IPS-18a (cell line): ENCODE measurements around the gene GPATCH2L.

Experiments
- H3K27ac ChIP-seq: one replicate; pipeline ENCODE4 v1.5.1; 2013; ENCODE audit warnings: low read length
- H3K27me3 ChIP-seq: one replicate; pipeline ENCODE4 v1.6.1; 2013; ENCODE audit warnings: mild to moderate bottlenecking, low read length; ENCODE audit not compliant: control insufficient read depth, insufficient read depth
- H3K36me3 ChIP-seq: one replicate; pipeline ENCODE4 v1.6.1; 2013; ENCODE audit warnings: low read depth, low read length; ENCODE audit not compliant: control insufficient read depth
- H3K4me1 ChIP-seq: one replicate; pipeline ENCODE4 v1.6.1; 2013; ENCODE audit warnings: low read depth, low read length; ENCODE audit not compliant: control insufficient read depth
- H3K4me3 ChIP-seq: one replicate; pipeline ENCODE4 v1.5.1; 2013; ENCODE audit warnings: low read length
- H3K9ac ChIP-seq: one replicate; pipeline ENCODE4 v1.6.1; 2013; ENCODE audit warnings: mild to moderate bottlenecking, low read length, moderate library complexity
- H3K9me3 ChIP-seq: one replicate; pipeline ENCODE4 v1.6.1; 2013; ENCODE audit warnings: low read depth, low read length; ENCODE audit not compliant: control insufficient read depth

Gene GPATCH2L

GRCh38 chr14:76138758-76139723 lies 12.7 kb upstream of the GPATCH2L start:
- no peaks in the 10 kb centered on the region for H3K9me3 ChIP-seq
- H3K4me1 ChIP-seq: peaks cover 3% of the 10 kb centered on the region
- H3K27ac ChIP-seq: no peak overlapping the region
- H3K9ac ChIP-seq: peak overlapping the region; percentile 50
- H3K36me3 ChIP-seq: no peaks in the 10 kb centered on the region
- peaks cover 67% of the 10 kb centered on the region for H3K27me3 ChIP-seq
- peak overlapping the region; percentile 68 for H3K4me3 ChIP-seq

DNA sequence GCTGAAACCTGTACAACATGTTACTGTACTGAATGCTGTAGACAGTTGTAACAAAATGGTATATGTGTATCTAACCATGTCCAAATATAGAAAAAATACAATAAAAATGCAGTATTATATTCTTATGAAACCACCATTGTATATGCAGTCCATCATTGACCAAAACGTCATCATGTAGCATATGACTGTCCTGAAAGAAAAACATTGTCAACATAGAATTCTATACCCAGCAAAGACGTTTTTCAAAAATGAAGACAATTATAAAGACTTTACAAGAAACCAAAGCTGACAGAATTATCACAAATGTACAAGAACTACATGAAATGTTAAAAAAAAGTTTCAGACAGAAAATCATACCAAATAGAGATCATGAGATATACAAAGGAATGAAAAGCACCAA lies 8.1 kb upstream of the GPATCH2L start:
- H3K36me3 ChIP-seq: no peaks in the 10 kb centered on the region
- no peak overlapping the region for H3K9ac ChIP-seq
- H3K4me1 ChIP-seq: no peaks in the 10 kb centered on the region
- no peaks in the 10 kb centered on the region for H3K9me3 ChIP-seq
- H3K27me3 ChIP-seq: peaks cover 52% of the 10 kb centered on the region
- no peak overlapping the region for H3K27ac ChIP-seq
- H3K4me3 ChIP-seq: no peak overlapping the region

DNA sequence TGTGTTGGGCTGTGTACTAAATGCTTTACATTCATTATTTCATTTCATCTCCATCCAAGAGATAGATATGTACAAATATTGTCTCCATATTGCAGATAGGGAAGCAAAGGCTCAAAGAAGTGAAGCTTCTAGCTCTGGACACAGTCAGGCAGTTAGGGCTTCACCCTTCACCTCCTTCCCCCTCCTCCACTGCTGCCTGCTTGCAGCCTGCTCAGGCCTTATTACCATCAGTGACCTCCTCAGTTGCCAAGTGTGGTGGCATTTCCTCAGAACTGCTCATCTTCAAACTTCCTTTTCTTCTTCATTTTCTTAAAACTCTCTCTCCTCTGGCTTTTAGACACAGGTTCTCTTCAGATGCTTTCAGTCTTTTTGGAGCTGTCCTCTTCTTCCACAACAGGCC lies 4.7 kb upstream of the GPATCH2L start:
- no peaks in the 10 kb centered on the region for H3K4me1 ChIP-seq
- H3K36me3 ChIP-seq: no peaks in the 10 kb centered on the region
- H3K9me3 ChIP-seq: no peaks in the 10 kb centered on the region
- no peak overlapping the region for H3K27ac ChIP-seq
- H3K4me3 ChIP-seq: no peak overlapping the region
- no peak overlapping the region for H3K9ac ChIP-seq
- peaks cover 42% of the 10 kb centered on the region for H3K27me3 ChIP-seq

DNA sequence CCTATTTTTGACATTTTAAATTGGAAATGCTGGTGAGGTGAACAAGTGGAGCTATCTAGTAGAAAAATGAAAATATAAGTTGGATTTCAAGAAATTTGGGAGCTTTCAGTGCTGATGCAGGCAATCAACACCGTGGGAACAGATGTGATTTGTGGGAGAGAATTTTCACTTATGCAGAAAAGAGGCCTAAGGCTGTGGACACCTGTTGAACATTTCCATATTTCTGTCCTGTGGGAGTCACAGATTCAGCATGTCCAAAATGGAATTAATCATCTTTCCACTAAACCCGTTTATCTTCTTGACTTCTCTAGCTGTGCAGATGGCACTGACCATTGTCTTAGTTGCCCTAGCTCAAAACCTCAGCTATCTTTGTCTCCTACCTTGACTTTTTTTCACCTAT lies 2.5 kb upstream of the GPATCH2L start:
- Histone ChIP-seq H3K4me3 (no peak overlapping the region), H3K27ac (no peak overlapping the region), H3K9me3 (no peaks in the 10 kb centered on the region), H3K4me1 (peaks cover 7% of the 10 kb centered on the region), H3K9ac (no peak overlapping the region), H3K27me3 (peaks cover 42% of the 10 kb centered on the region), H3K36me3 (peaks cover under 1% of the 10 kb centered on the region)

DNA sequence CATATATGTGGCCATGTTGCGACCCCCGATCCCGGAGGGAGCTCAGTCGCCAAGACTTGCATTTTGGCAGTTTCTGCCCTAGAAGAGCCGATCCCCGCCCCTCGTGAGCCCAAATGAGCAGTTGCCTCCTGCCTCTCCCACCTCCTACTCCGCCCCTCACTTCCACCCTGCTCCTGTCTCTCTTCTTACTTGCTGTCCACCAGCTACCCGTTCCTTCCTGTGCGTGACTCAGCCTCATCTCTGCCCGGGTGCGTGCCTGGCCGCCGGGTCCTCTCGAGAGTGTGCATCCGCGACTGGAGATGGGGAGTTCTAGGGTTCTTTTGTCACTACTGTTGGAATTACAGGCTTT lies 585 bp downstream of the GPATCH2L start:
- H3K4me1 ChIP-seq: peaks cover 7% of the 10 kb centered on the region
- peak overlapping the region; percentile 83 for H3K9ac ChIP-seq
- H3K27me3 ChIP-seq: peaks cover 27% of the 10 kb centered on the region
- peak overlapping the region; percentile 26 for H3K27ac ChIP-seq
- H3K4me3 ChIP-seq: peak overlapping the region; percentile 95
- no peaks in the 10 kb centered on the region for H3K9me3 ChIP-seq
- H3K36me3 ChIP-seq: peaks cover 18% of the 10 kb centered on the region

- peaks cover 7% of the 10 kb centered on the region for H3K4me1 ChIP-seq
- peaks cover 10% of the 10 kb centered on the region for H3K27me3 ChIP-seq
- H3K4me3 ChIP-seq: no peak overlapping the region
- no peak overlapping the region for H3K27ac ChIP-seq
- peaks cover 30% of the 10 kb centered on the region for H3K36me3 ChIP-seq
- no peak overlapping the region for H3K9ac ChIP-seq
- no peaks in the 10 kb centered on the region for H3K9me3 ChIP-seq
Measured at GRCh38 chr14:76153919-76154318, 2.2 kb downstream of the GPATCH2L start.

GRCh38 chr14:76154539-76155126 lies 2.9 kb downstream of the GPATCH2L start:
- H3K27me3 ChIP-seq: peaks cover 3% of the 10 kb centered on the region

GRCh38 chr14:76163668-76164363 lies 12.1 kb downstream of the GPATCH2L start:
- H3K36me3 ChIP-seq: peaks cover 37% of the 10 kb centered on the region
- H3K4me1 ChIP-seq: no peaks in the 10 kb centered on the region
- no peak overlapping the region for H3K4me3 ChIP-seq

More at GRCh38 chr14:76154539-76155126, 2.9 kb downstream of the GPATCH2L start:
- Histone ChIP-seq H3K4me3 (no peak overlapping the region), H3K36me3 (peaks cover 37% of the 10 kb centered on the region), H3K27ac (no peak overlapping the region), H3K9me3 (no peaks in the 10 kb centered on the region), H3K4me1 (peaks cover 7% of the 10 kb centered on the region), H3K9ac (no peak overlapping the region)

DNA sequence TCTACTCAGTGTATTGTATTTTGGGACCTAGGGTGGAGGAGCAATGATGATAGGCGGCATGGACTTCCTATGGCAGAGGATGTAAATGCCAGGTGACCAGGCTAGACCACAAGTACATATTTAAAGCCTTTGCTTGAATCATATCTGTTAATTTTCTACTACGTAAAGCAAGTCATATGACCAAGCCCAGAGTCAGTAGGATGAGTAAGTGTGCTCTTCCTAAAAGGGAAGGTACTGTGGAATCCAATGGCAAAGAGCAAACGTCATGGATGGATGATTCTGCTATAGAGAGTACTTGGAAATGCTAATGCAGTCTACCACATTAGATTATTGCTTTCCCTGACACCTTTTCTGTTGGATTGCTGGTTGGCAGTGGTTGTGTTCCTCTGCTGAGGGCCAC lies 16.8 kb downstream of the GPATCH2L start:
- Histone ChIP-seq H3K9me3 (no peaks in the 10 kb centered on the region), H3K4me3 (no peak overlapping the region), H3K27me3 (no peaks in the 10 kb centered on the region), H3K4me1 (no peaks in the 10 kb centered on the region), H3K36me3 (peaks cover 55% of the 10 kb centered on the region), H3K9ac (no peak overlapping the region), H3K27ac (no peak overlapping the region)

More at GRCh38 chr14:76163668-76164363, 12.1 kb downstream of the GPATCH2L start:
- Histone ChIP-seq H3K27ac (no peak overlapping the region), H3K27me3 (no peaks in the 10 kb centered on the region), H3K9me3 (no peaks in the 10 kb centered on the region), H3K9ac (no peak overlapping the region)

DNA sequence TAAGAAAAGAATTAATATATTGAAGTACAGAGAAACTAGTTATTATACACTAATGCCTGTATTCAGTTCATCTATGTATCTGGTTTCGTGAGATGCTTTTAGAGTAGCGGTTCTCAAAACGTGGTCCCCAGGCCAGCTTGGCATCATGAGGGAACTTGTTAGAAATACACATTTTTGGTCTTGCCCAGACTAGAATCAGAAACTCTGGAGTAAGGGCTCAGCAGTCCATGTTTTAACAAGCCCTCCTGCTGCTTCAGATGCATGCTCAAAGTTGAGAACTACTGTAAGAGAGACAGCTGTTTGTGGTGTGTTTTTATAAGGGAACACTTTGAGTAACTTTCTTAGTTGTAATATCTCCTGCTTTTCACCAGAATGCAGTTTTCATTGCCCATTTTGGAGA lies 18.1 kb downstream of the GPATCH2L start:
- Histone ChIP-seq H3K27ac (no peak overlapping the region), H3K36me3 (peaks cover 57% of the 10 kb centered on the region), H3K9ac (no peak overlapping the region), H3K4me1 (no peaks in the 10 kb centered on the region), H3K4me3 (no peak overlapping the region), H3K27me3 (no peaks in the 10 kb centered on the region), H3K9me3 (no peaks in the 10 kb centered on the region)

DNA sequence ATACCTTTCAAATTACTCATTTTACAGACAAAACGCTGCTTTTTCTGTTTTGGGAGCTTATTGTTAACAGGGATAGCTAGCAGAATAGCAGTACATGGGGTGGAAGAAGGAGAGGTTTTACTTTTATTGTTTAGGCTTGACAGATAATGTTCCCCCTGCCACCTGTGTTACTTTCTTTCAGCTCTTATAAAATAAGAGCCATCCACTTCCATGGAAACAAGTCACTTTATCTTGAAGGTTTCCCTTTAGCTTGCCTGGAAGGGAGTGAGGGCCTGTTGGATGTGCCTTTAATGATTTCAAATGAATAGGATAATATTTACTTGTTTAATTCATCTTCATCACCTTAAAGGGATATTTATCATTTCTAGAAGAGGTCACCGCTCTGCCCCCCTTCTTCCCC lies 23.3 kb downstream of the GPATCH2L start:
- Histone ChIP-seq H3K27ac (no peak overlapping the region), H3K4me3 (no peak overlapping the region), H3K36me3 (peaks cover 71% of the 10 kb centered on the region), H3K9ac (no peak overlapping the region), H3K9me3 (no peaks in the 10 kb centered on the region), H3K4me1 (no peaks in the 10 kb centered on the region), H3K27me3 (no peaks in the 10 kb centered on the region)
